LoVo (cell line): ENCODE measurements around the gene CDKN2B-AS1.

Experiments
- DNase-seq: peaks from one replicate; pipeline ENCODE4 v3.0.0-alpha.2; 2016; ENCODE audit warnings: low spot score

Gene CDKN2B-AS1

GRCh38 chr9:21982861-21983560 is 11.6 kb upstream of the CDKN2B-AS1 start:
- DNase-seq: no peak

- no peak for DNase-seq
Observed at GRCh38 chr9:21983561-21983935, 11.0 kb upstream of the CDKN2B-AS1 start.

- no peak for DNase-seq
Observed at GRCh38 chr9:21984101-21984500, 10.5 kb upstream of the CDKN2B-AS1 start.

- DNase-seq: no peak
Observed at GRCh38 chr9:21985964-21986667, 8.5 kb upstream of the CDKN2B-AS1 start.

DNA sequence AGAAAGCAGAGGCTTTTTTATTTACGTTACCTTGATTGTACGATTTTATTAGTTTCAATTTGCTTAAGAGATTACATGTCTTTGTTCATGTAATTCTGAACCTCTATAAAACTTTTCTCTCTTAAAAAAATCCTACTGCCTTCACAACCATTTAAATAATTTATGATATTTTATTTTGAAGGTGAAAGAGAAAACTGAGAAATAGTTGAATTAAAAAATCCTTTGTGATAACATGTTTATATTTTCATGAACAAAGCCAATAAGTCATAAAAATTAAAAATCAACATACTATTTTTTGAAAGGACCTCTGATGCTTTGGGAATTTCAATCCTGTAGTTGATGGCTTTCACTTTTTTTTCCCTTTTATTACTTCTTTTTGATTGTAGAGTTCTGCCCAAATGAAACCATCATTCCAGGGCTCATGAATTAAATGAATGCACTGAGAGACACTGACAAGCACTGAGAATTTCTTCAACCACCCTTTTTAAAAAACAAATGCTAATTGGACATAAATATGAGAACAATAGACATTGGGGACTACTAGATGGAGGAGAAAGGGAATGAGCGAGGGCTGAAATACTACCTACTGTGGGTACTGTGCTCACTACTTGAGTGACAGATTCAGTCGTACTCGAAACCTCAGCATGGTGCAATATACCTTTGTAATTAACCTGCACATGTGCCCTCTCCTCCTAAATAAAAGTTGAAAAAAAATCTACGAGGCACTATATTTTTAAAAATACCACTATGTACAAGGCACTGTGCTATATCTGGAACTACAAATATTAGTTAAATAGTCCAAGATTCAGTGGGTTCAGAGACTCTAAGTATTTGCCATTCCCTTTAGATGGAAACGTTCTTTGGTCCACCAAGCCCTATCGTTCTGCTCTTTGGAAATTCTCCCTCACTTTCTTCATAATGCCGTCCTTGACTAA is 6.3 kb upstream of the CDKN2B-AS1 start:
- no peak for DNase-seq

DNA sequence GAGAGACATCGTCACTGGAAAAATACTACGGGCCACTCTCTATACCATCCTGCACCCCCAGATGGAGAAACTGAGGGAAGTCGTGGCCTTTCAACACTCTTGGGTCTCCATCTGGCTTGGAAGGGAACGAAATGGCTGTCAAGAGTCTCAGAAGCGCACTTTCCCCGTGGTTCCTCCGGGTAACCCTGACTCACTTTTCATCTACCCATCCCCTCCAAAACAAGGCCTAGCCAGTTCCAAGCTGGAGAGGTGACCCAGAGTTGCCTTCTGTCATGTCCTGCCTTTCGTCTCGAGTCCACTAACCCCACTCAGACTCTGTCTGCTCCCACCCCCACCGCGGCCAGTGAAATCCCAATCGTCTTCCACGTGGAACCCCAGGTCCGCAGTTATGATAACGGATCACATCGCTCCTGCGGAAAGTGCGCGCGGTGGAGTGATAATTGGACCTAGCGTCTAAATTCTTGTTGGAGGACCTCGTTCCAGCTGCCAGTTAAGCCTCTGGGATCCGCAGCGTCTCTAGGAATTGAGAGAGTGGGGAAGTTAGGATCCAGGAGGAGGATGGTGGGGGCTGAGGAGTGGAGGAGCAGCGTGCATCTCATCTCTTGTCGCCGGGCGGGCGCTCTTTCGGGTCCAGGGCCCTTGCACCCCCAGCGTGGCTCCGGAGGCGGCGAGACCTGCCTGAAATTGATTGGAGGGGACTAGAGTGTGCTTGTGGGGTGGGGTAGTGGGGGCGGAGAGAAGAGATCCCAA is 5.0 kb upstream of the CDKN2B-AS1 start:
- DNase-seq: no peak

GRCh38 chr9:21991072-21991959 is 3.3 kb upstream of the CDKN2B-AS1 start:
- DNase-seq: no peak

DNA sequence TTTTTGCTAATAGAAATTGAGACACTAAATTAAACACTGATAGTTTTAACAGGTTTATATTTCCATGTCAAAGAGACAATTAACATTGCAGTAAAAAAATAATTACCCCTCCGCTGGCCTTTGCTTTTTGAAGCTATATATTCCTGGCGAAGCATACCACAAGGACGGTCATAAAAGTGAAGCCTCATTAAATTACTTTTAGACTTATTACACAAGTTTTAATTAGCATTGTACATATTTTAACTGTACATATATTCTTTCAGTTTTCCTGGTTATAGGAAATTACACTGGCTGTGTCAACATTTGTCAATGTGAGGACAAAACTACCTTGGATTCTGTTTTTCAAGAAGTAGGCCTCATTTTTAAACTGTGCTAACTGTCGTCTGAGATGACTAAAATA is 1.6 kb upstream of the CDKN2B-AS1 start:
- DNase-seq: no peak

DNA sequence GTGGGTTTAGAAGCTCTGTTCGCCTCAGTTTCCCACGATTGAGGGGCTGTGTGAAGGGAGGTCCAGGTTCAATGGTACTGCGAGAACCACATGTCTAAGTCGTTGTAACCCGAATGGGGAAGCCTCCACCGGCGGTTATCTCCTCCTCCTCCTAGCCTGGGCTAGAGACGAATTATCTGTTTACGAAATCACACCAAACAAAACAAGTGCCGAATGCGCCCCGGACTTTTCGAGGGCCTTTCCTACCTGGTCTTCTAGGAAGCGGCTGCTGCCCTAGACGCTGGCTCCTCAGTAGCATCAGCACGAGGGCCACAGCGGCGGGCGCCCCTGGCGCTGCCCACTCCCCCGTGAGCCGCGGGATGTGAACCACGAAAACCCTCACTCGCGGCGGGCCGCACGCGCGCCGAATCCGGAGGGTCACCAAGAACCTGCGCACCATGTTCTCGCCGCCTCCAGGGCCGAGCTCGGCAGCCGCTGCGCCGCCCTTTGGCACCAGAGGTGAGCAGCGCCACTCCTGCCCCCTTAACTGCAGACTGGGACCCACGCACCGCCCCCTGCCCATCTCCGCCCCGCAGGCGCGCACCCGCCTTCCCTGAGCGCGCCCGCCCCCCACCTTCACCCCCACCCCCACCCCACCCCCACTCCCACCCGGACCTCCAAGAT is 567 bp upstream of the CDKN2B-AS1 start, which contains the start of gene CDKN2A:
Gene CDKN2A, minus strand, starts transcription at position 500 of the 663 bp plus-strand sequence.
- DNase-seq: no peak

DNA sequence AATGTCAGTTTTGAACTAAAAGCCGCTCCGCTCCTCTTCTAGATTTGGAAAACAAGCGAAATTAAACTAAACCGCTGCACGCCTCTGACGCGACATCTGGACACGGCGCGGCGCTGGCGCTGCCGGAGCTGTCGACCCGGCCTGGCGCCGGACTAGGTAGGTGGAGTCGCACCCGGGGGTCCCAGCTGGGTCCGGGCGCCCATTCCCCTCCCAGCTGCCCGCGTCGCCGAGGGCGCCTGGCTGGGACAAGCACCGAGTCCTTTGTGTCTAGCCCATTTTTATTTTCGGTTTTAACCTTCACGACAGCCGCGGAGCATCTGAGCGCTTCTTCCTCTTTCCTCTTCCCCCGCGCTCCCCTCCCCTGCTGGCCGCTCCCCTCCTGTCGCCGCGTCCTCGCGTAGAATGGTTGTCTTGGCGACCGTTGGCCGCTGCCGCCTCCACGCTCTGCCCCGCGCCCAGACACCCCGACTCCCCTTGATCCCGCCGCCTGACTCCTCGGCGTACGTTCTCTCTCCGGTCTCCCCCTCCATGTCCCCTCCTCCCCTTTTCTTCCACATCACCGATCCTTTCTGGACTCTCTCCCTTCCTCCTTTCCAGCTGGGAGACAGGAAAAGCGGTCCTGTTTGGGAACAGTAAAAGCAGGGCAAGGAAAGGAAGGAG is 545 bp downstream of the CDKN2B-AS1 start:
- peak; percentile 85 for DNase-seq

- DNase-seq: peak; percentile 52
Observed at GRCh38 chr9:21995666-21996398, 1.2 kb downstream of the CDKN2B-AS1 start.

- DNase-seq: no peak
Observed at GRCh38 chr9:21996438-21996837, 1.8 kb downstream of the CDKN2B-AS1 start.

- DNase-seq: no peak
Observed at GRCh38 chr9:21996858-21997257, 2.3 kb downstream of the CDKN2B-AS1 start.

DNA sequence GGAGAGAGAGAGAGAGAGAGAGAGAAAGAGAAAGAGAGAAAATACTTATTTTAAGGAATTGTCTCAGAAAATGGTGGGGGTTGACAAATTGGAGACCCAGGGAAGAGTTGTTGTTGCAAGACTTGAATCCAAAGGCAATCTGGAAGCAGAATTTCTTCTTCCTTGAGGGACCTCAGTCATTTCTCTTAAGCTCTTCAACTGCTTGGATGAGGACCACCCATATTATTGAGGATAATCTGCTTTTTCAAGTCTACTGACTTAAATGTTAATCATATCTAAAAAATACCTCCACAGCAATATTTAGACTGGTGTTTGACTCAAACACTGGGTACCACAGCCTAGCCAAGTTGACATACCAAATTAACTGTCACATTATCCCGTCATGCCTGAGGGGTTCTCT is 2.9 kb downstream of the CDKN2B-AS1 start:
- DNase-seq: no peak

DNA sequence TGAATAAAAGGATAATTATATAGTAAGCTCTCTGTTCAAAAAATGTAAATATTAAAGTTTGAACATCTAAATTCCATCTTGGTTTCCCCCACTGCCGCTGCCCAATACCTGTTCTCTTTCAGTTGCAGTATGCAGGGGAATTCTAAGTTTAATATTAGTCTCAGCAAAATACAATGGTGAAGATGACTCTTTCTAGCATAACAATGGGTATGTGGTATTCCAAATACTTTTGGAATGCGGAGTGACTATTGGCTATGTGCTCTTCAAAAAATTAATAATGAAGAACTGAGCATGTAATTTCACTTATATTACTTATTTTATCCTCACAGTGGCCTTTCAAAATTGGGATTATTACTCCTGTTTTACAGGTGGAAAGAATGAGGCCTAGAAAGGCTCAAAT is 3.4 kb downstream of the CDKN2B-AS1 start:
- DNase-seq: no peak

DNA sequence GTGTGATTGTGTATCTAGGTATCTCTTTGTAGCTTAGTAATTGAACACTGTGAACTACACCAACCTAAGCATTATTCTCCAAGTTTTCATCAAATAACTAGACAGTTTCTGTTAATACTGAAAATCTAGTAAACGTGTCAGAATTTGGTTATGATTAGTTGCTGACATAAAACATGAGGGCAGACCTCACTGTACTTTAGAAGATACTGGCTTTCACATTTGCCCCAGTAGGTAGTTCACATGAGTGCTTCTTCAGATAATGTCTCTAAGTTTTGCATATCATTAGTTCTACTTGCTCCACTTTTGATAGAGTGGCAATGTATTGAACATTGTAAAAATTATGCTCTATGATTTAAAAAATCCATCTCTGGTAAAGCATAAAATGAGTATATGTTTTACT is 7.4 kb downstream of the CDKN2B-AS1 start:
- no peak for DNase-seq

- no peak for DNase-seq
Observed at GRCh38 chr9:22005021-22005701, 10.6 kb downstream of the CDKN2B-AS1 start.
